ENCODE data around the gene GALNS. TPM values are rescaled to one million over a fixed set of nuclear protein-coding genes. Genes with fewer than 3 reads are reported as not detected.

Gene GALNS
- polyA plus RNA-seq, 1 donor from 2014 or later: 19.4 TPM

DNA sequence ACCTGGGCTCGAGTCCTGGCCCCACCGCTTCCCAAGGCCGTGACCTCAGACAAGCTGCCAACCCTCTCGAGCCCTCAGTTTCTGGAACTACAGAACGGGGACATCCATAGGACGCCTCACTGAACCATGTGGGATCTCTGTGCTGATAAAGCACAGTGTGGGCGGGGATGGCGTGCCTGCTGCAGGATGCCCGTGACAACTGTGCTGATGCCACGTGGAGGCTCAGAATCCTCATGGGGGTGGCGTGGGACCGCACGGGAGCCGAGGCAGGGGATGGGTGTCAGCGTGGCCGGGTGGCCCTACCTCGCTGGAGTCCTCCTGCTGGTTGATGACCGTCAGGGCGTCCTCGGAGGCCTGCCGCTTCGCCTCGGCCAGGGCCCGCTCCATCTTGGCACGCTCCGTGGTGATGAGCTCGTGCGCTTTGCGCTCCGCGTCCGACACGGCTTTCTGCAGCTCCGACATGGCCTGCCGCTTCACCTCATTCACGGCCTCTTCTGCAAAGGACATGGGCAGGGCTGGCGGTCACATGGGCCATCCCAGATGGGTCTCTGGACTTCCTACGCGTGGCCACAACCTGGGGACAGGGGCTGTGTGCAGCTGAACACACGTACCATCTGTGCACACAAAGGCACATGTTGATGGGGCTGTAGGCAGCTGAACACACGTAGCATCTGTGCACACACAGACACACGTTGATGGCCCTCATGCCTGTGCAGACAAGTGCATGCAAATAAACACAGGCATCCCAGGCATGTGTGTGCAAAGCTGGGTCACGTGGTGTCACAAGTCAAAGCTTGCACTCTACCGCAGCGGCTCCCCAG lies 22.4 kb upstream of the GALNS start:
- Histone ChIP-seq H3K79me2 (replicated peaks; ENCODE audit: insufficient read depth, low read length) (no peaks in the 10 kb centered on the region), H4K20me1 (ENCODE audit: insufficient read depth) (no peaks in the 10 kb centered on the region), H3K9ac (ENCODE audit: low read length) (no peak overlapping the region), H3K9me3 (ENCODE audit: low read length) (no peaks in the 10 kb centered on the region), H2AFZ (ENCODE audit: low read depth, low read length) (no peak overlapping the region), H3K27me3 (ENCODE audit: insufficient read depth, low read depth, low read length) (no peaks in the 10 kb centered on the region), H3F3A (ENCODE audit: insufficient read depth, low read length, poor library complexity, severe bottlenecking) (no peaks in the 10 kb centered on the region), H3K27ac (ENCODE audit: low read length) (no peak overlapping the region), H3K36me3 (ENCODE audit: insufficient read depth, low read length) (no peaks in the 10 kb centered on the region), H3K4me3 (ENCODE audit: low read length) (no peak overlapping the region), H3K4me2 (ENCODE audit: low read length) (no peak overlapping the region), H3K9me2 (ENCODE audit: insufficient read depth, low read length) (no peaks in the 10 kb centered on the region)
- no peak for TF ChIP-seq EP300 (conservative IDR thresholded peaks at IDR 0.05; ENCODE audit: poor library complexity, severe bottlenecking)
- TF ChIP-seq SMC3 (conservative IDR thresholded peaks at IDR 0.05; ENCODE audit: poor library complexity): no peak
- TF ChIP-seq, protein P1, sequence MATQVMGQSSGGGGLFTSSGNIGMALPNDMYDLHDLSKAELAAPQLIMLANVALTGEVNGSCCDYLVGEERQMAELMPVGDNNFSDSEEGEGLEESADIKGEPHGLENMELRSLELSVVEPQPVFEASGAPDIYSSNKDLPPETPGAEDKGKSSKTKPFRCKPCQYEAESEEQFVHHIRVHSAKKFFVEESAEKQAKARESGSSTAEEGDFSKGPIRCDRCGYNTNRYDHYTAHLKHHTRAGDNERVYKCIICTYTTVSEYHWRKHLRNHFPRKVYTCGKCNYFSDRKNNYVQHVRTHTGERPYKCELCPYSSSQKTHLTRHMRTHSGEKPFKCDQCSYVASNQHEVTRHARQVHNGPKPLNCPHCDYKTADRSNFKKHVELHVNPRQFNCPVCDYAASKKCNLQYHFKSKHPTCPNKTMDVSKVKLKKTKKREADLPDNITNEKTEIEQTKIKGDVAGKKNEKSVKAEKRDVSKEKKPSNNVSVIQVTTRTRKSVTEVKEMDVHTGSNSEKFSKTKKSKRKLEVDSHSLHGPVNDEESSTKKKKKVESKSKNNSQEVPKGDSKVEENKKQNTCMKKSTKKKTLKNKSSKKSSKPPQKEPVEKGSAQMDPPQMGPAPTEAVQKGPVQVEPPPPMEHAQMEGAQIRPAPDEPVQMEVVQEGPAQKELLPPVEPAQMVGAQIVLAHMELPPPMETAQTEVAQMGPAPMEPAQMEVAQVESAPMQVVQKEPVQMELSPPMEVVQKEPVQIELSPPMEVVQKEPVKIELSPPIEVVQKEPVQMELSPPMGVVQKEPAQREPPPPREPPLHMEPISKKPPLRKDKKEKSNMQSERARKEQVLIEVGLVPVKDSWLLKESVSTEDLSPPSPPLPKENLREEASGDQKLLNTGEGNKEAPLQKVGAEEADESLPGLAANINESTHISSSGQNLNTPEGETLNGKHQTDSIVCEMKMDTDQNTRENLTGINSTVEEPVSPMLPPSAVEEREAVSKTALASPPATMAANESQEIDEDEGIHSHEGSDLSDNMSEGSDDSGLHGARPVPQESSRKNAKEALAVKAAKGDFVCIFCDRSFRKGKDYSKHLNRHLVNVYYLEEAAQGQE (IDR thresholded peaks at IDR 0.05; ENCODE audit: borderline replicate concordance): no peak
- TF ChIP-seq, protein P2, sequence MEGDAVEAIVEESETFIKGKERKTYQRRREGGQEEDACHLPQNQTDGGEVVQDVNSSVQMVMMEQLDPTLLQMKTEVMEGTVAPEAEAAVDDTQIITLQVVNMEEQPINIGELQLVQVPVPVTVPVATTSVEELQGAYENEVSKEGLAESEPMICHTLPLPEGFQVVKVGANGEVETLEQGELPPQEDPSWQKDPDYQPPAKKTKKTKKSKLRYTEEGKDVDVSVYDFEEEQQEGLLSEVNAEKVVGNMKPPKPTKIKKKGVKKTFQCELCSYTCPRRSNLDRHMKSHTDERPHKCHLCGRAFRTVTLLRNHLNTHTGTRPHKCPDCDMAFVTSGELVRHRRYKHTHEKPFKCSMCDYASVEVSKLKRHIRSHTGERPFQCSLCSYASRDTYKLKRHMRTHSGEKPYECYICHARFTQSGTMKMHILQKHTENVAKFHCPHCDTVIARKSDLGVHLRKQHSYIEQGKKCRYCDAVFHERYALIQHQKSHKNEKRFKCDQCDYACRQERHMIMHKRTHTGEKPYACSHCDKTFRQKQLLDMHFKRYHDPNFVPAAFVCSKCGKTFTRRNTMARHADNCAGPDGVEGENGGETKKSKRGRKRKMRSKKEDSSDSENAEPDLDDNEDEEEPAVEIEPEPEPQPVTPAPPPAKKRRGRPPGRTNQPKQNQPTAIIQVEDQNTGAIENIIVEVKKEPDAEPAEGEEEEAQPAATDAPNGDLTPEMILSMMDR (IDR thresholded peaks at IDR 0.05; ENCODE audit: poor library complexity, severe bottlenecking): no peak
- no peak for TF ChIP-seq TAF1 (IDR thresholded peaks at IDR 0.05; ENCODE audit: low read depth)
- no peak for TF ChIP-seq EZH2 (IDR thresholded peaks at IDR 0.05; ENCODE audit: borderline replicate concordance, insufficient read depth, low read length, poor library complexity, severe bottlenecking)

DNA sequence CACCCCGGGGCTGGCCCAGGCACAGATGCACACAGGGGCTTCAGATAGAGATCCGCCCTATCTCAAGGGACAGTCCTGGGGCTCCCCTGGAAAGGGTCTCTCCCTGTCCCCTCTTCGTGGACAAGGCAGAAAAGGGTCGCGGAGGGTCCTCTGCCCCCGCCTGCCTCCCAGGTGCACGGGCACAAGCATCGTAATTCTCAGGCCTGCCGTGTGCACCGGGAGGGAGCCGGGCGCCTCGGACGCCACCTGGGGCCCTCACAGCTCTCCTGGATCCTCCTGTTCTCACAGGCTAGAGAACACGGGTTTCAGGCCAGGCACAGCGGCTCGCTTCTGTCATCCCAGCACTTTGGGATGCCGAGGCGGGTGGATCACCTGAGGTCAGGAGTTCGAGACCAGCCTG lies 21.6 kb upstream of the GALNS start:
- no peaks in the 10 kb centered on the region for H3K27me3 ChIP-seq (ENCODE audit: insufficient read depth, low read depth, low read length)
- no peak overlapping the region for H3K4me3 ChIP-seq (ENCODE audit: low read length)
- H3K9me2 ChIP-seq (ENCODE audit: insufficient read depth, low read length): no peaks in the 10 kb centered on the region
- H3F3A ChIP-seq (ENCODE audit: insufficient read depth, low read length, poor library complexity, severe bottlenecking): no peaks in the 10 kb centered on the region
- no peaks in the 10 kb centered on the region for H3K9me3 ChIP-seq (ENCODE audit: low read length)
- no peaks in the 10 kb centered on the region for H4K20me1 ChIP-seq (ENCODE audit: insufficient read depth)
- TF ChIP-seq, protein P1 (IDR thresholded peaks at IDR 0.05; ENCODE audit: borderline replicate concordance): no peak
- H3K4me2 ChIP-seq (ENCODE audit: low read length): no peak overlapping the region
- no peak overlapping the region for H3K27ac ChIP-seq (ENCODE audit: low read length)
- no peaks in the 10 kb centered on the region for H3K36me3 ChIP-seq (ENCODE audit: insufficient read depth, low read length)
- no peaks in the 10 kb centered on the region for H3K79me2 ChIP-seq (replicated peaks; ENCODE audit: insufficient read depth, low read length)
- no peak overlapping the region for H3K9ac ChIP-seq (ENCODE audit: low read length)
- H2AFZ ChIP-seq (ENCODE audit: low read depth, low read length): no peak overlapping the region
